GM21825 (cell line): ENCODE data around the gene CEP112.
"Not testable (repeated sequence)": the region's sequence is repeated elsewhere in the genome, so short reads cannot be mapped to it uniquely, and the experiment has no call there.

ENCODE experiments used
- ATAC-seq: cut with Tn5 transposase; IDR thresholded peaks from one replicate; pipeline ENCODE4 v1.9.1; 2021; ENCODE audit warnings: mild to moderate bottlenecking, moderate library complexity; ENCODE audit not compliant: unreplicated experiment

CEP112 gene

GRCh38 chr17:66085221-66085620 is 106.7 kb downstream of the CEP112 start:
- no peak for ATAC-seq

DNA sequence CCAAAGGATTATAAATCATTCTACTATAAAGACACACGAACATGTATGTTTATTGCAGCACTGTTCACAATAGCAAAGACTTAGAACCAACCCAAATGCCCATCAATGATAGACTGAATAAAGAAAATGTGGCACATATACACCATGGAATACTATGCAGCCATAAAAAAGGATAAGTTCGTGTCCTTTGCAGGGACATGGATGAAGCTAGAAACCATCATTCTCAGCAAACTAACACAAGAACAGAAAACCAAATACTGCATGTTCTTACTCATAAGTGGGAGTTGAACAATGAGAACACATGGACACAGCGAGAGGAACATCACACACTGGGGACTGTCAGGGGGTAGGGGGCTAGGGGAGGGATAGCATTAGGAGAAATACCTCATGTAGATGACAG is 111.3 kb downstream of the CEP112 start:
- ATAC-seq = not testable (repeated sequence)

DNA sequence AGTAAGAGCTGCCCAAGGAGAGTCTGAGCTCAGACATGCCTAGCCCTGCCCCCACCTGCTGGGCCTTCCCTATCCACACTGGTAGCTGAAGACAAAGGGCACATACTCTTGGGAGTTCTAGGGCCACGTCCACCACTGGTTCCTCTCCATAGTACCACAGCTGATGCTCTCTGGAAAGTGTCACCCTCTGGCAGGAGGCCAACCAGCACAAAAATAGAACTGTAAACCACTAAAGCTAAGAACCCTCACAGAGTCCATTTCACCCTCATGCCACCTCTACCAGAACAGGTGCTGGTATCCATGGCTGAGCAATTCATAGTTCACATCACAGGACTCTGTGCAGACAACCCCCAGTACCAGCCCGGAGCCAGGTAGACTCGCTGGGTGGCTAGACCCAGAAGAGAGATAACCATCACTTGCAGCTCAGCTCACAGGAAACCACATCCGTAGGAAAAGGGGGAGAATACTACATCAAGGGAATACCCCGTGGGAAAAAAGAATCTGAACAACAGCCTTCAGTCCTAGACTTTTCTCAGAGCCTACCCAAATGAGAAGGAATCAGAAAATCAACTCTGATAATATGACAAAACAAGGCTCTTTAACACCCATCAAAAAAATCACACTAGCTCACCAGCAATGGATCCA is 115.3 kb downstream of the CEP112 start:
- no peak for ATAC-seq

GRCh38 chr17:66073384-66073783 is 118.5 kb downstream of the CEP112 start:
- no peak for ATAC-seq

GRCh38 chr17:66063686-66064085 is 128.2 kb downstream of the CEP112 start:
- ATAC-seq = no peak

- ATAC-seq = no peak
These were observed 135.8 kb downstream of the CEP112 start for GRCh38 chr17:66056148-66056547.

- ATAC-seq = no peak
These were observed 137.7 kb downstream of the CEP112 start for GRCh38 chr17:66054242-66054641.

DNA sequence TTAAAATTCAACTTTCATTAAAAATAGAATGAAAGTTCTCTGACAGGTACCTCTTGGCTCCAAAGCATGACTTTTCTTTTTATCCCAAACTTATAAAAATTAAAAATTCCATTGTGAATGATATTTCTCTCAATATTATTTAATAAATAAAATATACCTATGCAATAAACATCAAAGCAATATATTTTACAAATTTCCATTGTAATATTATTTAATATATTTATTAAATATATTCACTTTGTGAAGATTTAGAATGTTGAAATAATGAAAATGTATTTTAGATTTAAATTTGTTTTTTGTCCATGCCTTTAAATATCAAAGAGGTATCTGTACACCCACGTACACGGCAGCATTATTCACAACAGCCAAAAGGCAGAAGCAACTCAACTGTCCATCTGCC is 147.8 kb downstream of the CEP112 start:
- ATAC-seq = no peak

DNA sequence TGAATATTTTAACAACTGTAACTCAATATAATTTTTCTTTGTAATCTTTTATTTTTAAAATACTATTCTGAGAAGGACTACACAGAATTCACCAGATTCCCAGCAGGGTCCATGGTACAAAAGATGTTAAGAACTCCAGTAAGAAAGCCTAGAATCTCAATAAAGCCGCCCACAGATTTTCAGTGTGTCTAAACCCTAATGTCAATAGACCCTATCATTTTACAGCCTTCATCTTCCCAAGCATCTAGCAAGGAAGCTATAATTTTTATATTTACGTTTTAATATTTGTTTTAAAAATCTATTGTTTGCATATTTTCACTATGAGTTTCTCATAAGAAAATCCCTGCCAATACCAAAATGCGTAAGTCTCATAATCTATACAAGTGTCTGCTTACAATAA is 148.5 kb downstream of the CEP112 start:
- ATAC-seq = no peak

DNA sequence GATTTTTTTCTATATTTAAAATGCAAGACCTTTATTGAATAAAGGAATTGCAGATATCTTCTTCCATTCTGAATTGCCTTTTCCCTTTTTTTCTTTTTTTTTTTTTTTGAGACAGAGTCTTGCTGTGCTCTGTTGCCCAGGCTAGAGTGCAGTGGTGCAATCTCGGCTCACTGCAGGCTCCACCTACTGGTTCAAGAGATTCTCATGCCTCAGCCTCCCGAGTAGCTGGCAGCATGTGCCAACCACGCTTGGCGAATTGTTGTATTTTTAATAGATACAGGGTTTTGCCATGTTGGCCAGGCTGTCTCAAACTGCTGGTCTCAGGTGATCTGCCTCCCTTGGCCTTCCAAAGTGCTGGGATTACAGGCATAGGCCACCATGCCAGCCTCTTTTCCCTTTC is 151.5 kb downstream of the CEP112 start:
- no peak for ATAC-seq

DNA sequence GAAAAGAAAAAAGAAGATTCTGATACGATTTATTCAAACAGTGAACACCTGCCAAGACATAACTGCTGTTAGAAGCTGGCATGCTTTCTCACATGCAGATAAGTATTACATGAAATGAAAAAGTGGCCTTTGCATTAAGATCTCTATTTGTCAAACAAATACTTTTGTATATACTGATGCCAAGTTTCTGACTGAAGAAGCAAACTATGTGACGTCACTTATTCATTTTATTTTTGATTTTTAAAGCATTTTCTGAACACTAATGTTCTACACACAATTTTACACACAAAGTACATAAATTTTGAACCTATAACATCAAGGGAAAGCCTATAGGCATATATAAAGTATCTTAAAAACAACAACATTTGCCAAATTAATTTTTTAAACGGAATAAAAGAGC is 153.8 kb downstream of the CEP112 start:
- ATAC-seq = no peak

GRCh38 chr17:66037221-66037620 is 154.7 kb downstream of the CEP112 start:
- no peak for ATAC-seq

- ATAC-seq = no peak
These were observed 159.7 kb downstream of the CEP112 start for GRCh38 chr17:66032082-66032712.

- ATAC-seq = no peak
These were observed 166.4 kb downstream of the CEP112 start for GRCh38 chr17:66025551-66025950.

DNA sequence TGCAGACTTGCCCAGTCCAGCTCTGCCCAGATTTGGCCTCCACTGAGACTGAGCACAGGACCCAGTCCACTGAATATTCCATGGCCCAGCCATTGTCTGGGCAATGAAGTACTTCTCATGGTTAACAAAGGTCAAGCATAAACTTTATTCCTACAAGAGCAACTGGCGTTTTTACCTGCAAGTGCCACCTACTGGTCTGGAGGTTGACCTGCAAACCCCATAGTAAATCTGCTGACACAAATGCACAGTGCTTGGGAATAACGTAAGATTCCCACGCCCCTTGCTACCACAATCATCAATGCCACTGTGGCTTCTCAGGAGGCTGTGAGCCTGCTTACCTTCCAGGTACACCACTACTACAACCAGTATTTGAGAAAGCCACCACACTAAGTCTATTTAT is 170.2 kb downstream of the CEP112 start:
- ATAC-seq = no peak

GRCh38 chr17:66018786-66019185 is 173.1 kb downstream of the CEP112 start:
- ATAC-seq = no peak

DNA sequence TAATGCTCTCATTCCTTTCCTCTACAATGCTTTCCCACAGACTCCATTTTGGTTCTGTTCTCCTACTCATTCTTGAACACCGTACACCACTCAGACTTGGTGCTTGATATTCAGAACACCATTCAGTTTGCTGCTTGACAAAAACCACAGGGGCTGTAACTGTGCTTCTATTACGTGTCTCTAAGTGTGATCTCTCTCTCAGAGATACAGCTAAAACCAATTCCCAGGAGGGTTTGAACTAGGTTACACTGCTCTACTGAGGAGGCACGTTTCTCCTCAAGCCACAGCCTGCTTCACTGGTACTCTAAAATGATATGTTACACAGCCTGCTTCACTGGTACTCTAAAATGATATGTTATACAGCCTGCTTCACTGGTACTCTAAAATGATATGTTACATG is 175.7 kb downstream of the CEP112 start:
- no peak for ATAC-seq

DNA sequence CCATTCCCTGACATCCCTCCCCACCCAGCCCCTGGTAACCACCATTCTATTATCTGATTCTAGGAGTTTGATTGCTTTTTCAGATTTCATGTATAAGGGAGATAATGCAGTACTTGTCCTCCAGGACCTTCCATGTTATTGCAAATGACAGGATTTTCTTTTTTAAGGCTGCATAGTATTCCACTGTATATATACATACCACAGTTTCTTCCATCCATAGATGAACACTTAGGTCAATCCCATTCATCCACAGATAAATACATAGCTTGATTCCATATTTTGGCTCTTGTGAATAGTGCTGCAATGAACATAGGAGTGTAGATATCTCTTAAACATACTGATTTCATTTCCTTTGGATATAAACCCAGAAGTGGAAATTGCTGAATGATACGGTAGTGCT is 183.3 kb downstream of the CEP112 start:
- ATAC-seq = no peak

DNA sequence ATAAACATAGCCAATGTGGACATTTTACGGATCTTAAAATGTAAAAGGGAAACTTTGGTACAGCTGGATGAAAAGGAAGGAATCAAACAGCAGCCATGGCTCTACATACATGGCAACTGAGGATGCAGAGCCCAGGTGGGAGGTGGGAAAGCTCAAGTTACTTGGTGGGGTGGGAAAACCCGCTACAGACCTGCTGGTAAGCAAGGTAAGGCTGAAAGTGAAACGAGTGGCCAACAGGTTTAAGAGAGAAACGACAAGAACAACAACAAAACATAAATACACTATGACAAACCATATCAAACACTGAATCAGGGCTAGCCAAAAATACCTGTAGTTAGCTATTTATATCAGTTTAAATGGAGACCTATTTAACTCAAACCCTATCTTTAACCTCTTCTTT is 185.3 kb downstream of the CEP112 start:
- ATAC-seq = no peak

DNA sequence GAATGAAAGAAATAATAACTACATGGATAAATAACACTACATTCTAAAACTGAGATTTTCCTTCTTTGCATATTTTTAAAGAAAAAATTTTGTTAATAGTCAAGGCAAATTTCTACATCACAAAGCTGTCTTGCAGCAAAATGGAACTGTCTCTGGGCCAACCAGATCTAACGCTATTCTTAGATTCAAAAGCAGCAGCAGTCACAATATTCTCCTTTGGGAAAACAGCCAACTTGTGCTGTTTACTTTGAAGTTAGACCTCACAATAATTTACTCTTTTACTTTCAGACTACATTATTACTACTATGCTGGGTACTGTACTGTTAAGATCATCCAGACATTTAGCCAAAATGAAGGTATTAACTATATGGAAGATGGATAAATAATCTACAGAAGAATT is 189.1 kb downstream of the CEP112 start:
- no peak for ATAC-seq

- no peak for ATAC-seq
These were observed 189.8 kb downstream of the CEP112 start for GRCh38 chr17:66002063-66002585.

DNA sequence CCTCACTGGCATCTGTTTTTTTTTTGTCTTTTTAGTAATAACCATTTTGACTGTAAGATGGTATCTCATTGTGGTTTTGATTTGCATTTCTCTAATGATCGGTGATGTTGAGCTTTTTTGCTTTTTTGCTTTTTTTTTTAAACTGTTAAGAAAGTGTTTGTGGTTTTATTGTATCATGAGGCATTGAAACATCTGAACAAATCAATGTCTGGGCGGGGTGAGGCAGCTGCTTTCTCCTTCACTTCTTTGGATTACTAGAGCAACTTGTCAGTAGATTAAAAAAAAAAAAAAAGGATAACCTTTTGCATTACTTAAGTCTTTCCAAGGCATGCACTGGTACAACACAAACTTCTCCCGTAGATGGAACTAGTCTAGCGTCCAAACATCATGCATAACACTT is 191.7 kb downstream of the CEP112 start:
- no peak for ATAC-seq

DNA sequence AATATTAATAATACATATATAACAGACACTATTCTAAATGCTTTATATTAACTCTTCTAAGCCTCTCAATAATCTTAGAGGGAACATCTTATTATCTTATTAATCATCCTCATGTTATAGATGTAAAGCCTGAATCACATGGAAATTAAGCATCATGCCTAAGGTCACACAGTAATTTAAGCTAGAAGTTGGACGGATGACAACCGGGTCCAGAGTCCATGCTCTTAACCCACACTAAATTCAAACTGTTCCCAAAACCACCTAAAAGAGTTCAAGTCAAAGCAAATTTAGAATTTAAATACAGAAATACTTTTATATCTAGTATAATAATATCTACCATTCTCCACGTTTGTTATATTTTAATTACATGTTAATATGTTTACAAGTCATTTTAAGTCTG is 193.3 kb downstream of the CEP112 start:
- ATAC-seq = no peak
